ENCODE data around the gene FAM200C.

DNA sequence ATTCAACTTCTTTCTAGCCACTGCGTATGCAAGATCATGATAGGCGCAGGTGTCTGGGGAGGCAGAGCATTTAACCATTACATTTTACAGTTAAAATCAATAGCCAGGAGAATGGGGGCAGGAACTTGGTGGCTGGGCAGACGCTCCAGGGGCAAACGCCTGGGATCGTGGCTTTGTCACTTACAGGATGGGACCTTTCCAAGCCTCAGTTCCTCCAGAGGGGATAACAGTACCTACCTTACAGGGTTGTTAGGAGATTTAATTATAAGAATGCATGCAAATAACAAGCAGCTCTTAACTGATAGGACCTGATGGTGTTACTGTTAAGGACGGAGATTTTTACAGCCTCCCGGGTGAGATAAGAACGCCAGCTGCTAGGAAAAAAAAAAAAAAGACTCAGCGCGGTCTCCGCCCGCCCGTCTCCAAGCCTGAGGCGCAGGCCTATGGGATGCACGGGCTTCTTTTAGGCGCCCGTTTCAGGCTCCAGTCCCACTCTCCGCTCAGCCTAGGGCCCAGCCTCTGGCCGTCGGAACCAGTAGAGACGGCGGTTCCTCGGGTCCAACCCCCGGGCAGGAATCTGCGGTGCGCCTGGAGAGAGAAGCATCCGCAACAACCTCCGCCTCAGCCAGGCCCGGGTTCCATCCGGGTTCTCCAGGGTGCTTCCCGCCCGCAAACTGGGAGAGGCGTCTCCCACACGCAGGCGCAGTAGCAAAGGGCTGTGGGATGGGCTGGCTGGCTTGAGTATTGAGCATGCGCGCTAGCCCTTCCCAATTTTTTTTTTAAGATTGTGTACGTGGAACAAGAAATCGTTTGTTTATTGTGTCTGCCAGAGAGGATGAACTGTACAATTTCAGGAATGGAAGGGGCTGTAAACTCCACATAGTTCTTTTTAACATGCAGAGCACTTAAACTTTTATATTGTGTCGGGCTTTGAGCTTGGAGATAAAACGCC is at the start of gene FAM200C:
- TF ChIP-seq, protein P1, sequence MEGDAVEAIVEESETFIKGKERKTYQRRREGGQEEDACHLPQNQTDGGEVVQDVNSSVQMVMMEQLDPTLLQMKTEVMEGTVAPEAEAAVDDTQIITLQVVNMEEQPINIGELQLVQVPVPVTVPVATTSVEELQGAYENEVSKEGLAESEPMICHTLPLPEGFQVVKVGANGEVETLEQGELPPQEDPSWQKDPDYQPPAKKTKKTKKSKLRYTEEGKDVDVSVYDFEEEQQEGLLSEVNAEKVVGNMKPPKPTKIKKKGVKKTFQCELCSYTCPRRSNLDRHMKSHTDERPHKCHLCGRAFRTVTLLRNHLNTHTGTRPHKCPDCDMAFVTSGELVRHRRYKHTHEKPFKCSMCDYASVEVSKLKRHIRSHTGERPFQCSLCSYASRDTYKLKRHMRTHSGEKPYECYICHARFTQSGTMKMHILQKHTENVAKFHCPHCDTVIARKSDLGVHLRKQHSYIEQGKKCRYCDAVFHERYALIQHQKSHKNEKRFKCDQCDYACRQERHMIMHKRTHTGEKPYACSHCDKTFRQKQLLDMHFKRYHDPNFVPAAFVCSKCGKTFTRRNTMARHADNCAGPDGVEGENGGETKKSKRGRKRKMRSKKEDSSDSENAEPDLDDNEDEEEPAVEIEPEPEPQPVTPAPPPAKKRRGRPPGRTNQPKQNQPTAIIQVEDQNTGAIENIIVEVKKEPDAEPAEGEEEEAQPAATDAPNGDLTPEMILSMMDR (conservative IDR thresholded peaks at IDR 0.05; ENCODE audit: low read depth, low read length): no peak
- TF ChIP-seq EZH2 (IDR thresholded peaks at IDR 0.05; ENCODE audit: low read length, unreplicated experiment) (no peak), EZH2phosphoT487 (IDR thresholded peaks at IDR 0.05; ENCODE audit: borderline replicate concordance, low read length) (no peak)
